ENCODE measurements around the gene CEP192. TPM values are rescaled to one million over a fixed set of nuclear protein-coding genes. Genes with fewer than 3 reads are reported as not detected.

CEP192 gene
- total RNA-seq, 1 donor from 2014 or later, result 14.4 TPM

- Histone ChIP-seq H3K36me3 (ENCODE audit: control insufficient read depth, insufficient read depth, low read length) (peaks cover 4% of the 10 kb centered on the region), H3K4me3 (ENCODE audit: low read depth, low read length) (no peak overlapping the region), H3K27me3 (ENCODE audit: control insufficient read depth, insufficient read depth, low read length) (no peaks in the 10 kb centered on the region)
- no peak for TF ChIP-seq CTCF (IDR thresholded peaks at IDR 0.05; ENCODE audit: insufficient read depth, low read length, poor library complexity, severe bottlenecking)
- no peak for DNase-seq (ENCODE audit: low read depth)
Measured at GRCh38 chr18:13017247-13017875, 26.2 kb downstream of the CEP192 start.

GRCh38 chr18:13018374-13018773 is 27.2 kb downstream of the CEP192 start:
- TF ChIP-seq CTCF (IDR thresholded peaks at IDR 0.05; ENCODE audit: insufficient read depth, low read length, poor library complexity, severe bottlenecking), result no peak
- Histone ChIP-seq H3K4me3 (ENCODE audit: low read depth, low read length) (no peak overlapping the region), H3K36me3 (ENCODE audit: control insufficient read depth, insufficient read depth, low read length) (peaks cover 2% of the 10 kb centered on the region), H3K27me3 (ENCODE audit: control insufficient read depth, insufficient read depth, low read length) (no peaks in the 10 kb centered on the region)
- DNase-seq (ENCODE audit: low read depth), result no peak

- DNase-seq (ENCODE audit: low read depth), result no peak
- no peak for TF ChIP-seq CTCF (IDR thresholded peaks at IDR 0.05; ENCODE audit: insufficient read depth, low read length, poor library complexity, severe bottlenecking)
- peaks cover 2% of the 10 kb centered on the region for H3K36me3 ChIP-seq (ENCODE audit: control insufficient read depth, insufficient read depth, low read length)
- H3K27me3 ChIP-seq (ENCODE audit: control insufficient read depth, insufficient read depth, low read length), result no peaks in the 10 kb centered on the region
- H3K4me3 ChIP-seq (ENCODE audit: low read depth, low read length), result no peak overlapping the region
Measured at GRCh38 chr18:13019301-13019700, 28.1 kb downstream of the CEP192 start.

GRCh38 chr18:13022644-13023043 is 31.5 kb downstream of the CEP192 start:
- Histone ChIP-seq H3K36me3 (ENCODE audit: control insufficient read depth, insufficient read depth, low read length) (peaks cover 2% of the 10 kb centered on the region), H3K27me3 (ENCODE audit: control insufficient read depth, insufficient read depth, low read length) (no peaks in the 10 kb centered on the region), H3K4me3 (ENCODE audit: low read depth, low read length) (no peak overlapping the region)
- TF ChIP-seq CTCF (IDR thresholded peaks at IDR 0.05; ENCODE audit: insufficient read depth, low read length, poor library complexity, severe bottlenecking), result no peak
- no peak for DNase-seq (ENCODE audit: low read depth)

GRCh38 chr18:13025233-13025632 is 34.1 kb downstream of the CEP192 start:
- Histone ChIP-seq H3K36me3 (ENCODE audit: control insufficient read depth, insufficient read depth, low read length) (peaks cover 2% of the 10 kb centered on the region), H3K27me3 (ENCODE audit: control insufficient read depth, insufficient read depth, low read length) (no peaks in the 10 kb centered on the region), H3K4me3 (ENCODE audit: low read depth, low read length) (no peak overlapping the region)
- DNase-seq (ENCODE audit: low read depth), result no peak
- no peak for TF ChIP-seq CTCF (IDR thresholded peaks at IDR 0.05; ENCODE audit: insufficient read depth, low read length, poor library complexity, severe bottlenecking)
